ENCODE data around the gene NLRP1.

Gene NLRP1

GRCh38 chr17:5530265-5531084, 53.8 kb downstream of the NLRP1 start:
- peak overlapping the region; percentile 5 for H3K18ac ChIP-seq (ENCODE audit: low read length)
- H2BK15ac ChIP-seq (ENCODE audit: low read length), result no peak overlapping the region
- H3K27ac ChIP-seq (replicated peaks; ENCODE audit: low read length), result no peak overlapping the region
- no peak overlapping the region for H2AK5ac ChIP-seq (ENCODE audit: low read depth, low read length)
- H4K91ac ChIP-seq (ENCODE audit: low read depth, low read length, poor library complexity), result no peak overlapping the region
- H2AFZ ChIP-seq (ENCODE audit: low read length), result peak overlapping the region; percentile 6
- no peaks in the 10 kb centered on the region for H3K36me3 ChIP-seq (replicated peaks in 1 of 2; ENCODE audit: control insufficient read depth in 2 of 2, insufficient read depth in 2 of 2, low read length in 2 of 2)
- no peak overlapping the region for H3K9ac ChIP-seq (ENCODE audit: low read depth, low read length, poor library complexity)
- H3K9me3 ChIP-seq (replicated peaks in 1 of 2; ENCODE audit: control insufficient read depth in 2 of 2, insufficient read depth in 1 of 2, low read depth in 1 of 2, low read length in 2 of 2), result no peaks in the 10 kb centered on the region
- H3K14ac ChIP-seq (ENCODE audit: low read length), result no peak overlapping the region
- H3K4me2 ChIP-seq (ENCODE audit: insufficient read depth, low read length, poor library complexity, severe bottlenecking), result no peak overlapping the region
- peaks cover 11 to 19% of the 10 kb centered on the region in 2 donors for H3K4me1 ChIP-seq (ENCODE audit: control insufficient read depth in 2 of 2, insufficient read depth in 1 of 2, low read depth in 1 of 2, low read length in 2 of 2)
- H4K8ac ChIP-seq (ENCODE audit: low read depth, low read length), result peak overlapping the region; percentile 52
- H2BK5ac ChIP-seq (ENCODE audit: low read length), result no peak overlapping the region
- H2BK120ac ChIP-seq (ENCODE audit: low read depth, low read length), result no peak overlapping the region
- H3K4me3 ChIP-seq (ENCODE audit: low read length in 2 of 2), result no peak overlapping the region
- WGBS, 2 donors (ENCODE audit: extremely low coverage in 2 of 2, insufficient read length in 2 of 2, insufficient replicate concordance in 1 of 2), result no CpG with 5 or more reads among the region's 12 CpGs
- no peak for DNase-seq (ENCODE audit: low spot score)
- H3K4ac ChIP-seq (ENCODE audit: low read length), result no peak overlapping the region
- no peak overlapping the region for H3K23ac ChIP-seq (ENCODE audit: low read depth, low read length, poor library complexity)
- H3K79me1 ChIP-seq (ENCODE audit: low read depth, low read length), result no peaks in the 10 kb centered on the region
- H3K27me3 ChIP-seq (ENCODE audit: control insufficient read depth in 3 of 3, insufficient read depth in 3 of 3, low read depth in 1 of 3, low read length in 3 of 3), result no peaks in the 10 kb centered on the region
- H2BK12ac ChIP-seq (ENCODE audit: low read length), result no peak overlapping the region

- Histone ChIP-seq H2BK15ac (ENCODE audit: low read length) (peak overlapping the region; percentile 62), H3K23ac (ENCODE audit: low read depth, low read length, poor library complexity) (no peak overlapping the region), H2AK5ac (ENCODE audit: low read depth, low read length) (peak overlapping the region; percentile 46), H3K9ac (ENCODE audit: low read depth, low read length, poor library complexity) (no peak overlapping the region), H3K14ac (ENCODE audit: low read length) (no peak overlapping the region), H2BK12ac (ENCODE audit: low read length) (peak overlapping the region; percentile 63), H4K8ac (ENCODE audit: low read depth, low read length) (no peak overlapping the region), H3K27me3 (ENCODE audit: control insufficient read depth in 3 of 3, insufficient read depth in 3 of 3, low read depth in 1 of 3, low read length in 3 of 3) (peaks cover 0 to 2% (median 0%) of the 10 kb centered on the region in 3 experiments), H4K91ac (ENCODE audit: low read depth, low read length, poor library complexity) (no peak overlapping the region), H3K27ac (replicated peaks; ENCODE audit: low read length) (no peak overlapping the region), H3K79me1 (ENCODE audit: low read depth, low read length) (no peaks in the 10 kb centered on the region), H3K4ac (ENCODE audit: low read length) (no peak overlapping the region), H3K18ac (ENCODE audit: low read length) (no peak overlapping the region), H2BK5ac (ENCODE audit: low read length) (no peak overlapping the region), H3K9me3 (replicated peaks in 1 of 2; ENCODE audit: control insufficient read depth in 2 of 2, insufficient read depth in 1 of 2, low read depth in 1 of 2, low read length in 2 of 2) (peaks cover 0 to 3% of the 10 kb centered on the region in 2 donors), H3K4me3 (ENCODE audit: low read length in 2 of 2) (no peak overlapping the region), H2AFZ (ENCODE audit: low read length) (peak overlapping the region; percentile 77), H2BK120ac (ENCODE audit: low read depth, low read length) (no peak overlapping the region), H3K4me2 (ENCODE audit: insufficient read depth, low read length, poor library complexity, severe bottlenecking) (no peak overlapping the region), H3K36me3 (replicated peaks in 1 of 2; ENCODE audit: control insufficient read depth in 2 of 2, insufficient read depth in 2 of 2, low read length in 2 of 2) (no peaks in the 10 kb centered on the region), H3K4me1 (ENCODE audit: control insufficient read depth in 2 of 2, insufficient read depth in 1 of 2, low read depth in 1 of 2, low read length in 2 of 2) (peaks cover 11 to 22% of the 10 kb centered on the region in 2 donors)
- WGBS, 2 donors (ENCODE audit: extremely low coverage in 2 of 2, insufficient read length in 2 of 2, insufficient replicate concordance in 1 of 2), result no CpG with 5 or more reads among the region's 9 CpGs
- DNase-seq (ENCODE audit: low spot score), result no peak
Measured at GRCh38 chr17:5527601-5528250, 56.6 kb downstream of the NLRP1 start.

GRCh38 chr17:5526821-5527598, 57.3 kb downstream of the NLRP1 start:
- Histone ChIP-seq H3K79me1 (ENCODE audit: low read depth, low read length) (no peaks in the 10 kb centered on the region), H3K4me1 (ENCODE audit: control insufficient read depth in 2 of 2, insufficient read depth in 1 of 2, low read depth in 1 of 2, low read length in 2 of 2) (peaks cover 11 to 22% of the 10 kb centered on the region in 2 donors), H4K8ac (ENCODE audit: low read depth, low read length) (no peak overlapping the region), H3K4ac (ENCODE audit: low read length) (no peak overlapping the region), H3K27ac (replicated peaks; ENCODE audit: low read length) (peak overlapping the region; percentile 38), H4K91ac (ENCODE audit: low read depth, low read length, poor library complexity) (no peak overlapping the region), H3K27me3 (ENCODE audit: control insufficient read depth in 3 of 3, insufficient read depth in 3 of 3, low read depth in 1 of 3, low read length in 3 of 3) (peaks cover 0 to 2% (median 0%) of the 10 kb centered on the region in 3 experiments), H2BK12ac (ENCODE audit: low read length) (no peak overlapping the region), H3K9ac (ENCODE audit: low read depth, low read length, poor library complexity) (no peak overlapping the region), H3K4me3 (ENCODE audit: low read length in 2 of 2) (no peak overlapping the region), H2BK15ac (ENCODE audit: low read length) (no peak overlapping the region), H3K36me3 (replicated peaks in 1 of 2; ENCODE audit: control insufficient read depth in 2 of 2, insufficient read depth in 2 of 2, low read length in 2 of 2) (no peaks in the 10 kb centered on the region), H2AFZ (ENCODE audit: low read length) (peak overlapping the region; percentile 77), H3K9me3 (replicated peaks in 1 of 2; ENCODE audit: control insufficient read depth in 2 of 2, insufficient read depth in 1 of 2, low read depth in 1 of 2, low read length in 2 of 2) (peaks cover 0 to 4% of the 10 kb centered on the region in 2 donors), H3K18ac (ENCODE audit: low read length) (peak overlapping the region; percentile 38), H3K23ac (ENCODE audit: low read depth, low read length, poor library complexity) (no peak overlapping the region), H3K4me2 (ENCODE audit: insufficient read depth, low read length, poor library complexity, severe bottlenecking) (peak overlapping the region; percentile 21), H2AK5ac (ENCODE audit: low read depth, low read length) (no peak overlapping the region), H3K14ac (ENCODE audit: low read length) (no peak overlapping the region), H2BK5ac (ENCODE audit: low read length) (peak overlapping the region; percentile 47), H2BK120ac (ENCODE audit: low read depth, low read length) (no peak overlapping the region)
- peak; percentile 32 for DNase-seq (ENCODE audit: low spot score)
- no CpG with 5 or more reads among the region's 14 CpGs for WGBS, 2 donors (ENCODE audit: extremely low coverage in 2 of 2, insufficient read length in 2 of 2, insufficient replicate concordance in 1 of 2)

Data from neuronal stem cell (in vitro differentiated cells).